Neural progenitor cell (in vitro differentiated cells): ENCODE results near the gene ATXN1L.

ENCODE experiments used
- CTCF ChIP-seq: fragments of 200-600 bp; sonication (generic); IDR thresholded peaks from 2 replicates; pipeline ENCODE4 v1.5.1; 2017; ENCODE audit warnings: antibody characterized with exemption, mild to moderate bottlenecking
- EZH2phosphoT487 ChIP-seq: fragments of 200-600 bp; sonication (generic); IDR thresholded peaks from 2 replicates; pipeline ENCODE4 v1.6.1; 2017; ENCODE audit warnings: antibody characterized with exemption

DNA sequence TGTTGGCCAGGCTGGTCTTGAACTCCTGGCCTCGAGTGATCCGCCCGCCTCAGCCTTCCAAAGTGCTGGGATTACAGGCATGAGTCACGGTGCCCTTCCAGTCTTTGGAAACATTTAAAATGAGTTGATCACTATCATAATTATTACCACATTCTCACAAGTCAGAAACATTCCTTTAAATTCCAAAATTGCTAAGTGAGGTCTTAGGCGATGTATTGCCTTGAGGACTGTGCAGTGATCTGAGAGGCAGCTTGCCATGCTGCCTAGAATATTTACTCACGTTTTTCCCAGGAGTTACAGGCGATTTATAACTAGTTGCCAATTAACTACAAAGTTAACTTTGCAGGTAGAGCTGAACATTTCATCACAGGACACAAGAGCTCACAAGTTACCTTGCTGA is 5.7 kb upstream of the ATXN1L start:
- TF ChIP-seq CTCF (no peak), EZH2phosphoT487 (no peak)
